ENCODE measurements around the gene CDK11A. TPM values are rescaled to one million over a fixed set of nuclear protein-coding genes. Genes with fewer than 3 reads are reported as not detected.
A peak's percentile ranks its signal among the peaks of the same experiment; 100 is the strongest.

CDK11A gene
- total RNA-seq, 2 experiments from 2014 or later, result 206 to 217 TPM

DNA sequence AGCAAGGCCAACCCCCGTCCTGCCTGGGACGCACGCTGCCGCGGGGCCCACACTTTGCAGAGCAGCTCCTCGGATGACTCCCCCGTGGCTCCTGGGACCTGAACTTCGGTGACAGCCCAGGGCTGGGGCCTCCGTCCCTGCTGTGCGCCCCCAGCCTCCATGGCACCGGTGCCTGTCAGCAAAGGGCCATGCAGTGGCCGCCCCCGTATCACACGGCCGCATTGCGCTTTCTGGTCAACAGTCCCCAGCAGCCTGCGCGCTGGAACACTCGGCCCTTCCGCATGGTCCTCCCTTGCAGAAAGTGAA, 36.1 kb upstream of the CDK11A start:
- H3K4me3 Mint-ChIP-seq, result no peak overlapping the region
- H3K4me1 Mint-ChIP-seq (ENCODE audit: low read depth), result no peaks in the 10 kb centered on the region
- H3K4me1 ChIP-seq (ENCODE audit: insufficient read depth, low read length), result no peaks in the 10 kb centered on the region
- H3K4me3 ChIP-seq (ENCODE audit: low read length), result no peak overlapping the region
- POLR2A ChIA-PET, result no interaction called here
- H3K9me3 ChIP-seq (ENCODE audit: control insufficient read depth in 1 of 2, insufficient read depth in 1 of 2, low read length in 2 of 2), result no peaks in the 10 kb centered on the region
- no peak overlapping the region for H3K27ac Mint-ChIP-seq
- no peaks in the 10 kb centered on the region for H3K9me3 Mint-ChIP-seq
- TF ChIP-seq, protein P1, sequence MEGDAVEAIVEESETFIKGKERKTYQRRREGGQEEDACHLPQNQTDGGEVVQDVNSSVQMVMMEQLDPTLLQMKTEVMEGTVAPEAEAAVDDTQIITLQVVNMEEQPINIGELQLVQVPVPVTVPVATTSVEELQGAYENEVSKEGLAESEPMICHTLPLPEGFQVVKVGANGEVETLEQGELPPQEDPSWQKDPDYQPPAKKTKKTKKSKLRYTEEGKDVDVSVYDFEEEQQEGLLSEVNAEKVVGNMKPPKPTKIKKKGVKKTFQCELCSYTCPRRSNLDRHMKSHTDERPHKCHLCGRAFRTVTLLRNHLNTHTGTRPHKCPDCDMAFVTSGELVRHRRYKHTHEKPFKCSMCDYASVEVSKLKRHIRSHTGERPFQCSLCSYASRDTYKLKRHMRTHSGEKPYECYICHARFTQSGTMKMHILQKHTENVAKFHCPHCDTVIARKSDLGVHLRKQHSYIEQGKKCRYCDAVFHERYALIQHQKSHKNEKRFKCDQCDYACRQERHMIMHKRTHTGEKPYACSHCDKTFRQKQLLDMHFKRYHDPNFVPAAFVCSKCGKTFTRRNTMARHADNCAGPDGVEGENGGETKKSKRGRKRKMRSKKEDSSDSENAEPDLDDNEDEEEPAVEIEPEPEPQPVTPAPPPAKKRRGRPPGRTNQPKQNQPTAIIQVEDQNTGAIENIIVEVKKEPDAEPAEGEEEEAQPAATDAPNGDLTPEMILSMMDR (IDR thresholded peaks at IDR 0.05), result no peak
- no peak overlapping the region for H3K27ac ChIP-seq (ENCODE audit: low read depth in 1 of 2, low read length in 2 of 2)
- peaks cover 77% of the 10 kb centered on the region for H3K36me3 ChIP-seq (ENCODE audit: insufficient read depth, low read length)
- no peaks in the 10 kb centered on the region for H3K27me3 ChIP-seq (ENCODE audit: control insufficient read depth in 1 of 2, insufficient read depth in 2 of 2, low read length in 2 of 2)
- CTCF ChIA-PET, result no interaction called here
- H3K27me3 Mint-ChIP-seq, result no peaks in the 10 kb centered on the region
- peaks cover 39% of the 10 kb centered on the region for H3K36me3 Mint-ChIP-seq (ENCODE audit: low read depth)
- DNase-seq (peak in 1 of 14 experiments; percentile 1), ATAC-seq (ENCODE audit: poor library complexity) (no peak)
- intact Hi-C loops (cut with DNase I, micrococcal nuclease), result loop anchor here in 1 of 2 experiments (5.0 kb wide), 1 partner anchor 62 kb away; no protein-coding TSS in a partner anchor

DNA sequence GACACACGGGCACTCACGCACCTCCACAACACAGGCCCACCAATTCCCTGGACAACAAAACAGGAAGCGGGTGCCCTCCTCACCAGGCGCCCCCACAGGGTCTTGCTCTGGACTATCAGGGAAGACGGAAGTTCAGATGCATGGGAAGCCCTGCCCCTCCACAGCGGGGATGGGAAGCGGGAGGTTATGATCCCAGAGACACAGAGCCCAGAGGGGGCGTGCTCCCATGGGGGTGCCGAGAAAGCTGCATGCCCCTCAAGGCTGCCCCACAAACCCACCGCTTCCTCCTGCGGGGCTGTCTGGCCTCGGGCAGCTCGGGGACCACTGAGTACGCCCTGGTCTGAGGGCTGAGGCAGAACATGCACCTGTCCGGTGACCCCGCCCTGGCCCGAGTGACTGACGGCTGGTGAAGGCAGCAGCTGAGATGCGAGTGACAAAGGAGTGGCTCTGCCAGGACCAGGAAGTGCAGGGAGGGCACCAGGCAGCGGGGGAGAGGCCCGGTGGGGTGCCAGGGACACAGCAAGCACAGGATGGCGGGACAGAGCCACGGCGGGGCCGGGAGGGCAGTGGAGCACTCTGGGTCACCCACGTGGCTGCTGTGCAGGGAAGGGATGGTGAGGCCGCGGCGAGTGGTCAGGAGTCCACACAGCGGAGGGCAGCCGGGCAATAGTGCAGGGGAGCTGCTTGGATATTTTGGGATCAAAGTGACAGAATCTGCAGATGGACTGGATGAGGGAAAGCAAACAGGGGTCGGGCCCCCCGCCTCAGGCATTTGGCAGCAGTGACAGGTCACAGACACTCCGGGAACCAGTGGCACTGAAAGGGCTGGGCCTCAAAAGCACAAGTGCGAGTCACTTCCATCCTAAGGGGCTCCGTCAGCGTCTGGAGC, 35.5 kb upstream of the CDK11A start:
- ChIA-PET POLR2A (no interaction called here), CTCF (no interaction called here)
- intact Hi-C loops (cut with DNase I, micrococcal nuclease), result loop anchor here in 1 of 2 experiments (5.0 kb wide), 2 partner anchors 63 to 148 kb away; no protein-coding TSS in a partner anchor
- Histone ChIP-seq H3K4me3 (ENCODE audit: low read length) (no peak overlapping the region), H3K9me3 (ENCODE audit: control insufficient read depth in 1 of 2, insufficient read depth in 1 of 2, low read length in 2 of 2) (no peaks in the 10 kb centered on the region), H3K27me3 (ENCODE audit: control insufficient read depth in 1 of 2, insufficient read depth in 2 of 2, low read length in 2 of 2) (no peaks in the 10 kb centered on the region), H3K36me3 (ENCODE audit: insufficient read depth, low read length) (peaks cover 75% of the 10 kb centered on the region), H3K27ac (ENCODE audit: low read depth in 1 of 2, low read length in 2 of 2) (no peak overlapping the region), H3K4me1 (ENCODE audit: insufficient read depth, low read length) (no peaks in the 10 kb centered on the region)
- Mint-ChIP-seq H3K4me1 (ENCODE audit: low read depth) (no peaks in the 10 kb centered on the region), H3K27me3 (no peaks in the 10 kb centered on the region), H3K9me3 (no peaks in the 10 kb centered on the region), H3K4me3 (no peak overlapping the region), H3K27ac (no peak overlapping the region), H3K36me3 (ENCODE audit: low read depth) (peaks cover 34% of the 10 kb centered on the region)
- no peak for ATAC-seq (ENCODE audit: poor library complexity)
- peak in 1 of 14 experiments; percentile 23 for DNase-seq
- TF ChIP-seq, protein P1 (IDR thresholded peaks at IDR 0.05), result no peak

DNA sequence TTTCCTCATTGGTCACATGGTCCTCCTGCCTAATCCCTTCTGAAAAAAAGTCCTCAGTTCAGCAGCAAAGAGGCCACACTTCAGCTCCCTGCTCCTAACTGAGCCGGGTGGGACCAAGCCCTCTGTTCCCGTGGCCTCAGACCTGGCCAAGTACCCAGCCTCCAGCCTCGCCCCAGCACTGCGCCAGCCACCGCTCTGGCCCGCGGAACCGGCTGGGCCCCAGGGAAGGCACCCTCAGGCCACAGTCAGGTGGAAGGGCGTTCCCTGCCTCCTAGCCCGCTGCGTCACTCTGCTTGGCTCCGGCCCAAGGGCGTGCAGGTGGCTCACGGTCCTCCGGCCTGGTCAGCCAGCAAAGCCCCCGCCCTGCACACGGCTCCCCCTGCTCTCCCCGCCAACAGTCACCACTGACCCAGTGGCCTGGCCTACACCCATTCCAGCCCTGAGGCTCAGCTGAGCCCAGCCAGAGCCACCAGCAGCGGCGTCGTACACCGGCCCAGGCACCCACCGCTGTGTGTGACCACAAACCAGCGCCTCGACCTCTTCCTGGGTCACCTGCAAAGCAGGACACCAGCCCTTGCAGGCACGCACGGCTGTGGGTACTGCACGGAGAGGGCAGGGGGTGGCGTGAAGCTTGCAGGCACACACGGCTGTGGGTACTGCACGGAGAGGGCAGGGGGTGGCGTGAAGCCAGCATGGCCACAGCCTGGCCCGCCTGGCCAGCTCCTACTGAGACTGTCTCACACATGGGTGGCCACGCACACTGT, 34.7 kb upstream of the CDK11A start:
- CTCF ChIA-PET, result no interaction called here
- Histone ChIP-seq H3K27me3 (ENCODE audit: control insufficient read depth in 1 of 2, insufficient read depth in 2 of 2, low read length in 2 of 2) (no peaks in the 10 kb centered on the region), H3K36me3 (ENCODE audit: insufficient read depth, low read length) (peaks cover 77% of the 10 kb centered on the region), H3K27ac (ENCODE audit: low read depth in 1 of 2, low read length in 2 of 2) (no peak overlapping the region), H3K4me3 (ENCODE audit: low read length) (no peak overlapping the region), H3K4me1 (ENCODE audit: insufficient read depth, low read length) (no peaks in the 10 kb centered on the region), H3K9me3 (ENCODE audit: control insufficient read depth in 1 of 2, insufficient read depth in 1 of 2, low read length in 2 of 2) (no peaks in the 10 kb centered on the region)
- intact Hi-C loops (cut with DNase I, micrococcal nuclease), result loop anchor here in 1 of 2 experiments (5.0 kb wide), 1 partner anchor 148 kb away; no protein-coding TSS in a partner anchor
- Mint-ChIP-seq H3K36me3 (ENCODE audit: low read depth) (peaks cover 29% of the 10 kb centered on the region), H3K4me3 (no peak overlapping the region), H3K27me3 (no peaks in the 10 kb centered on the region), H3K9me3 (no peaks in the 10 kb centered on the region), H3K4me1 (ENCODE audit: low read depth) (no peaks in the 10 kb centered on the region), H3K27ac (no peak overlapping the region)
- POLR2A ChIA-PET, result no interaction called here
- TF ChIP-seq, protein P1 (IDR thresholded peaks at IDR 0.05), result no peak
- no peak for ATAC-seq (ENCODE audit: poor library complexity)
- DNase-seq, result no peak
